ENCODE data around the gene XCR1. TPM values are rescaled to one million over a fixed set of nuclear protein-coding genes. Genes with fewer than 3 reads are reported as not detected.

The XCR1 gene
- total RNA-seq, 2 experiments from 2014 or later: 0.05 TPM; not detected in 1

DNA sequence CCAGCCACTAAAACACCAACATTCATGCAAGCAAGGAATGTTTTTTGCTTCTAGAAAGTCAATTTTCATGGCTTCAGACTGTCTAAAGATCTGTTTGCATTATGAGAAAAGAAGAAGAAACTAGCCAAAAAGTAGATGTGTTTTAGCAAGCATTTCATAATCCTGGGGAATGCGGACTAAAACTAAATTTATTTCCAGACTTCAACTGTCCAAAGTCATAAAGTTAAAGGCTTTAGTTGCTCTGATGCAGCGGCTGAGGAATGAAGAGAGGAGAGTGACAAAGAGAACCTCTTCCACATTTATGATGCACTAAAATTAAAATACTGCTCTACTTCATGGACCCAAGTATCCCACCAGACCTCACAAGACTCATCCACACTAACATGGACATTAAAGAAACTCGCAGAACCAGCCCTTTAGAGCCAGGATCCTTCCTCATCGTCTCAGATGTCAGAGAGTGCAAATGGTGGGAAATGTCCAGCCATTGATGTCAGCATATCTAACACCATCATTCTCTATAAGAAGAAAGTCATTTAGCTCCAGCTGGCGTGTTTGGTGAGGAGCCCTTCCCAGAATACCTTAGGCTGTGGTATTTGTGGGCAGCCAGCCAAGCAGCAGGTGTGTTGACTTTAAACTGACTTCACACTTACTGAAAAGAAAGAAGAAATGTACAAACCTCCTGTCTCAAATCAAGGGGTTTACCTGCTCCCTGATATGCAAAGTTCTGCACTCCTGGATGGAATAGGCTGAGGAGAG is 49.1 kb downstream of the XCR1 start:
- intact Hi-C loops (cut with micrococcal nuclease): no loop called here
- H3K27me3 Mint-ChIP-seq: no peaks in the 10 kb centered on the region
- POLR2A ChIA-PET: interaction anchor here (2.0 to 2.9 kb wide), 4 partner anchors 11 to 27 kb away, joined by 5 to 20 read pairs (median 13); partner anchors contain the start of gene FYCO1
- H3K4me3 Mint-ChIP-seq: peak overlapping the region; percentile 39
- peaks cover 84% of the 10 kb centered on the region for H3K4me1 Mint-ChIP-seq (ENCODE audit: low read depth)
- H3K27ac Mint-ChIP-seq: peak overlapping the region; percentile 87
- H3K36me3 Mint-ChIP-seq: peaks cover 72% of the 10 kb centered on the region
- CTCF ChIA-PET: interaction anchor here (1.2 kb wide), 1 partner anchor 14 kb away, joined by 4 read pairs; no protein-coding TSS in a partner anchor
- peak; percentile 87 for DNase-seq
- H3K9me3 Mint-ChIP-seq: no peaks in the 10 kb centered on the region

- Mint-ChIP-seq H3K4me1 (ENCODE audit: low read depth) (peaks cover 91% of the 10 kb centered on the region), H3K27ac (peak overlapping the region; percentile 83), H3K27me3 (no peaks in the 10 kb centered on the region), H3K36me3 (peaks cover 70% of the 10 kb centered on the region), H3K4me3 (no peak overlapping the region), H3K9me3 (no peaks in the 10 kb centered on the region)
- DNase-seq: peak; percentile 57
- intact Hi-C loops (cut with micrococcal nuclease): loop anchor here (1.0 kb wide), 2 partner anchors 12 to 18 kb away; no protein-coding TSS in a partner anchor
- ChIA-PET POLR2A (interaction anchor here (0.9 to 2.9 kb wide), 5 partner anchors 9 to 26 kb away, joined by 5 to 20 read pairs (median 9); partner anchors contain the start of gene FYCO1), CTCF (interaction anchor here (1.2 to 6.1 kb wide), 6 partner anchors 9 to 101 kb away, joined by 3 to 29 read pairs (median 4); no protein-coding TSS in a partner anchor)
Measured at GRCh38 chr3:45976191-45977091, 50.8 kb downstream of the XCR1 start.

- H3K9me3 Mint-ChIP-seq: no peaks in the 10 kb centered on the region
- H3K27me3 Mint-ChIP-seq: no peaks in the 10 kb centered on the region
- ChIA-PET POLR2A (interaction anchor here (0.9 to 2.9 kb wide), 5 partner anchors 9 to 34 kb away, joined by 3 to 20 read pairs (median 9); partner anchors contain the start of gene FYCO1), CTCF (interaction anchor here (1.2 to 6.1 kb wide), 5 partner anchors 9 to 102 kb away, joined by 3 to 29 read pairs (median 4); no protein-coding TSS in a partner anchor)
- no peak overlapping the region for H3K4me3 Mint-ChIP-seq
- peak; percentile 59 for DNase-seq
- intact Hi-C loops (cut with micrococcal nuclease): loop anchor here (1.0 kb wide), 2 partner anchors 11 to 19 kb away; no protein-coding TSS in a partner anchor
- peaks cover 69% of the 10 kb centered on the region for H3K36me3 Mint-ChIP-seq
- peaks cover 87% of the 10 kb centered on the region for H3K4me1 Mint-ChIP-seq (ENCODE audit: low read depth)
- H3K27ac Mint-ChIP-seq: peak overlapping the region; percentile 83
Measured at GRCh38 chr3:45975686-45976085, 51.6 kb downstream of the XCR1 start.

DNA sequence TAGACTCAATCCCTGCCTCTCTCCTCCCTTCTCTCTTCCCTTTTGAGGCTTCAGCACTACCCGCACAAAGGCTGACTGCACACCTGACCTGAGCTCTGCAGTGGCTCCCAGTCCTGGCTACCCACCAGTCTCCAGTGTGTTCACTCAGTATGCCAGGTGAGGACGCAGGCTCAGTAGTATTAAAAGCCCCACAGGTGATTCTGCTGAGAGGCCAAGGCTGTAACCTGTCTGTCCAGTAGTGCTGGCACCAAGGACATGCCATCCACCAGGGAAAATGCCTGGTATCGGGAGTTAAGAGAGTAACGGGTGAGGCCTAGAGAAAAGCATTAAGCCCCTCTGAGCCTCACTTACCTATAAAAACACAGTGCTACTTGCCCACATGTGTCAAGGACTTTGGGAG is 52.6 kb downstream of the XCR1 start:
- ChIA-PET CTCF (interaction anchor here (0.9 to 6.1 kb wide), 5 partner anchors 10 to 403 kb away, joined by 3 to 29 read pairs (median 3); partner anchors contain the start of gene CXCR6), POLR2A (interaction anchor here (1.0 kb wide), 1 partner anchor 33 kb away, joined by 3 read pairs; no protein-coding TSS in a partner anchor)
- intact Hi-C loops (cut with micrococcal nuclease): no loop called here
- Mint-ChIP-seq H3K4me1 (ENCODE audit: low read depth) (peaks cover 77% of the 10 kb centered on the region), H3K36me3 (peaks cover 72% of the 10 kb centered on the region), H3K4me3 (no peak overlapping the region), H3K27ac (no peak overlapping the region), H3K27me3 (no peaks in the 10 kb centered on the region), H3K9me3 (no peaks in the 10 kb centered on the region)
- no peak for DNase-seq

- no peaks in the 10 kb centered on the region for H3K9me3 Mint-ChIP-seq
- H3K36me3 Mint-ChIP-seq: peaks cover 72% of the 10 kb centered on the region
- peak overlapping the region; percentile 70 for H3K27ac Mint-ChIP-seq
- POLR2A ChIA-PET: interaction anchor here (1.1 to 1.8 kb wide), 3 partner anchors 9 to 22 kb away, joined by 3 to 4 read pairs (median 4); no protein-coding TSS in a partner anchor
- peak; percentile 41 for DNase-seq
- H3K27me3 Mint-ChIP-seq: no peaks in the 10 kb centered on the region
- H3K4me1 Mint-ChIP-seq (ENCODE audit: low read depth): peaks cover 66% of the 10 kb centered on the region
- CTCF ChIA-PET: interaction anchor here (1.0 to 6.1 kb wide), 5 partner anchors 8 to 105 kb away, joined by 4 to 29 read pairs (median 7); no protein-coding TSS in a partner anchor
- intact Hi-C loops (cut with micrococcal nuclease): no loop called here
- H3K4me3 Mint-ChIP-seq: no peak overlapping the region
Measured at GRCh38 chr3:45972534-45973402, 54.5 kb downstream of the XCR1 start.

GRCh38 chr3:45969953-45970352 is 57.3 kb downstream of the XCR1 start:
- Mint-ChIP-seq H3K4me1 (ENCODE audit: low read depth) (peaks cover 68% of the 10 kb centered on the region), H3K36me3 (peaks cover 76% of the 10 kb centered on the region), H3K27ac (no peak overlapping the region), H3K4me3 (no peak overlapping the region), H3K27me3 (no peaks in the 10 kb centered on the region), H3K9me3 (no peaks in the 10 kb centered on the region)
- POLR2A ChIA-PET: interaction anchor here (1.2 kb wide), 1 partner anchor 11 kb away, joined by 5 read pairs; no protein-coding TSS in a partner anchor
- CTCF ChIA-PET: interaction anchor here (1.5 kb wide), 1 partner anchor 128 kb away, joined by 4 read pairs; no protein-coding TSS in a partner anchor
- intact Hi-C loops (cut with micrococcal nuclease): no loop called here
- no peak for DNase-seq

- H3K27ac Mint-ChIP-seq: no peak overlapping the region
- H3K36me3 Mint-ChIP-seq: peaks cover 77% of the 10 kb centered on the region
- H3K4me1 Mint-ChIP-seq (ENCODE audit: low read depth): peaks cover 68% of the 10 kb centered on the region
- H3K9me3 Mint-ChIP-seq: no peaks in the 10 kb centered on the region
- ChIA-PET CTCF (interaction anchor here (1.5 to 9.0 kb wide), 4 partner anchors 26 to 129 kb away, joined by 4 to 93 read pairs (median 8); partner anchors contain the start of gene CXCR6), POLR2A (interaction anchor here (1.2 kb wide), 1 partner anchor 12 kb away, joined by 5 read pairs; no protein-coding TSS in a partner anchor)
- intact Hi-C loops (cut with micrococcal nuclease): no loop called here
- no peak for DNase-seq
- no peaks in the 10 kb centered on the region for H3K27me3 Mint-ChIP-seq
- H3K4me3 Mint-ChIP-seq: no peak overlapping the region
Measured at GRCh38 chr3:45969116-45969515, 58.2 kb downstream of the XCR1 start.

GRCh38 chr3:45968706-45969105 is 58.6 kb downstream of the XCR1 start:
- DNase-seq: no peak
- ChIA-PET POLR2A (interaction anchor here (2.9 kb wide), 1 partner anchor 8 kb away, joined by 17 read pairs; no protein-coding TSS in a partner anchor), CTCF (interaction anchor here (0.5 to 9.0 kb wide), 6 partner anchors 9 to 401 kb away, joined by 3 to 93 read pairs (median 4); partner anchors contain the start of gene CXCR6)
- peaks cover 80% of the 10 kb centered on the region for H3K36me3 Mint-ChIP-seq
- no peak overlapping the region for H3K4me3 Mint-ChIP-seq
- peaks cover 71% of the 10 kb centered on the region for H3K4me1 Mint-ChIP-seq (ENCODE audit: low read depth)
- intact Hi-C loops (cut with micrococcal nuclease): no loop called here
- no peaks in the 10 kb centered on the region for H3K27me3 Mint-ChIP-seq
- no peak overlapping the region for H3K27ac Mint-ChIP-seq
- H3K9me3 Mint-ChIP-seq: no peaks in the 10 kb centered on the region

DNA sequence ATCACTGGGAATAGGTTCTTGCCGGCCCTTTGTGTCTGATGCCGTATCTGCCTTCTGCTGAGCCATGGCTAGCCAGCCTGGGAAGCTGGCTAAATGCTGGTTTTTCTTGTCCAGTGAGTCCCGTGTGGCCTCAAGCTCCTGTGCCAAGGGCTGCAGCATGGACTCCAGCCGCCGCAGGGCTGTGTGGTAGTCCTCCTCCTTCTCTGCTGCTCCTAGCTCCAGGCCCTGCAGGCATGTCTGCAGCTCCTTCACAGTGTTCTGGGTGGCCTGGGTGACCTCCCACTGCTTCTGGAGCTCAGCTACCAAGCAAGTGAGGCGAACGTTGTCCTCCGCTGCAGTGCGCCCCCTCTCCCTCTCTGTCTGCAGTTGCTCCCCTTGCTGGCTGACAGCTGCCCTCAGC is 59.1 kb downstream of the XCR1 start:
- intact Hi-C loops (cut with micrococcal nuclease): no loop called here
- Mint-ChIP-seq H3K4me1 (ENCODE audit: low read depth) (peaks cover 71% of the 10 kb centered on the region), H3K4me3 (no peak overlapping the region), H3K27ac (no peak overlapping the region), H3K27me3 (no peaks in the 10 kb centered on the region), H3K9me3 (no peaks in the 10 kb centered on the region), H3K36me3 (peaks cover 81% of the 10 kb centered on the region)
- POLR2A ChIA-PET: interaction anchor here (1.6 to 2.9 kb wide), 3 partner anchors 8 to 300 kb away, joined by 4 to 17 read pairs (median 7); no protein-coding TSS in a partner anchor
- DNase-seq: no peak
- CTCF ChIA-PET: interaction anchor here (0.5 to 9.0 kb wide), 8 partner anchors 9 to 401 kb away, joined by 3 to 93 read pairs (median 4); partner anchors contain the start of gene CXCR6

GRCh38 chr3:45967724-45968123 is 59.6 kb downstream of the XCR1 start:
- CTCF ChIA-PET: interaction anchor here (0.9 to 9.0 kb wide), 8 partner anchors 8 to 402 kb away, joined by 3 to 93 read pairs (median 4); partner anchors contain the start of gene CXCR6
- H3K27ac Mint-ChIP-seq: no peak overlapping the region
- no peak for DNase-seq
- H3K9me3 Mint-ChIP-seq: no peaks in the 10 kb centered on the region
- H3K4me3 Mint-ChIP-seq: no peak overlapping the region
- H3K36me3 Mint-ChIP-seq: peaks cover 82% of the 10 kb centered on the region
- intact Hi-C loops (cut with micrococcal nuclease): no loop called here
- H3K27me3 Mint-ChIP-seq: no peaks in the 10 kb centered on the region
- peaks cover 71% of the 10 kb centered on the region for H3K4me1 Mint-ChIP-seq (ENCODE audit: low read depth)
- POLR2A ChIA-PET: interaction anchor here (1.6 to 2.9 kb wide), 4 partner anchors 9 to 299 kb away, joined by 4 to 17 read pairs (median 8); no protein-coding TSS in a partner anchor
